Esophagus squamous epithelium (tissue), 4 donors: ENCODE measurements around the gene KCNQ1.

Source experiments
- POLR2A ChIP-seq, 4 donors: fragments of 450-650 bp; IDR thresholded peaks; one replicate each; pipeline ENCODE4 v1.6.1; 2017; ENCODE audit warnings: antibody characterized with exemption in 4 of 4, mild to moderate bottlenecking in 4 of 4, moderate library complexity in 3 of 4
- TF ChIP-seq, protein P1 (sequence below), 6 experiments: fragments of 450-650 bp in 4 of 6; fragments of 200-600 bp in 2 of 6; sonication (generic) in 2 of 6; IDR thresholded peaks; one replicate each; pipeline ENCODE4 v1.5.1; 2016 to 2019; ENCODE audit warnings: antibody characterized with exemption in 6 of 6, mild to moderate bottlenecking in 4 of 6, moderate library complexity in 4 of 6

DNA sequence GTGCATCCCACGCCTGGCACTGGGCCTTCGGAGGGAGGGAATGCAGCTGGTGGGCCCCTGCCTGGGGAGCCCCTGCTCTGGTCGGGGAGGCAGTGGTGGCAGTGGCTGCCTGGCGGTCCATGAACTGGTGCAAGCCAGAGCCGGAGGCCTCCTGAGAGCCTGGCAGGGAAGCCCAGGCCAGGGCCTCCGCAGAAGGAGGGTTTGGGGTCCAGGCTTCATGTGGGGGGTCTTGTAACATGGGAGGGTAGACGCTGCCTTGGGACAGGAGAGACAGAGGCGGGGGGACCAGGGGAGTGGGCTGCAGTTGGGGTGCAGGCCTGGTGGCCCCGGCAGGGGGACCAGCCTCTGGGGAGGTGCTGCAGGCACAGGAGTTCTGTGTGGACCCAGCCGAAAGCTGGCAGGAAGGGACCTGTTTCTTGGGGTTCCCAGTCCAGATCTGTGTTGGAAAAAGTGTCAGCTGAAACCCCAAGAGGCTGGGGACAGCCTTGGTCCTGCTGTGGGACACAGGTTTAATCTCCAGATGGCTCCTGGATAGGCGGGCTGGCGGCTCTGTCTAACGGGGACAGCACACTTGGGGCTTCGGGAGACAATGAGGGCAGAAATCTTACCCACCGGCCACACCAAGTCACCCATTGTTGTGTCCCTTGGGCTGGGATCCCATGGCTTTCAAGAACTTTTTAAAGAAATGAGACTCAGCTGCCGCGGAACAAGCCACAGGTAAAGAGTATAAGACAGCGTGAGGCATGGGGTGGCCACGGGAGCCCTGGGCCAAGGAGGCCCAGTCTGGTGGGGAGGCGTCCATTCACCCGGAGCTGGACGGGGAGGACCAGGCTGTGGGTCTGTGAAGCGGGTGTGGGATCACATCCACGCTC, 73.5 kb downstream of the KCNQ1 start:
- TF ChIP-seq, protein P1, sequence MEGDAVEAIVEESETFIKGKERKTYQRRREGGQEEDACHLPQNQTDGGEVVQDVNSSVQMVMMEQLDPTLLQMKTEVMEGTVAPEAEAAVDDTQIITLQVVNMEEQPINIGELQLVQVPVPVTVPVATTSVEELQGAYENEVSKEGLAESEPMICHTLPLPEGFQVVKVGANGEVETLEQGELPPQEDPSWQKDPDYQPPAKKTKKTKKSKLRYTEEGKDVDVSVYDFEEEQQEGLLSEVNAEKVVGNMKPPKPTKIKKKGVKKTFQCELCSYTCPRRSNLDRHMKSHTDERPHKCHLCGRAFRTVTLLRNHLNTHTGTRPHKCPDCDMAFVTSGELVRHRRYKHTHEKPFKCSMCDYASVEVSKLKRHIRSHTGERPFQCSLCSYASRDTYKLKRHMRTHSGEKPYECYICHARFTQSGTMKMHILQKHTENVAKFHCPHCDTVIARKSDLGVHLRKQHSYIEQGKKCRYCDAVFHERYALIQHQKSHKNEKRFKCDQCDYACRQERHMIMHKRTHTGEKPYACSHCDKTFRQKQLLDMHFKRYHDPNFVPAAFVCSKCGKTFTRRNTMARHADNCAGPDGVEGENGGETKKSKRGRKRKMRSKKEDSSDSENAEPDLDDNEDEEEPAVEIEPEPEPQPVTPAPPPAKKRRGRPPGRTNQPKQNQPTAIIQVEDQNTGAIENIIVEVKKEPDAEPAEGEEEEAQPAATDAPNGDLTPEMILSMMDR (IDR thresholded peaks at IDR 0.05) = no peak
- no peak for TF ChIP-seq POLR2A (IDR thresholded peaks at IDR 0.05)
